Measurements from ENCODE around the gene SOCS7.
A peak's percentile ranks its signal among the peaks of the same experiment; 100 is the strongest.

SOCS7 gene

DNA sequence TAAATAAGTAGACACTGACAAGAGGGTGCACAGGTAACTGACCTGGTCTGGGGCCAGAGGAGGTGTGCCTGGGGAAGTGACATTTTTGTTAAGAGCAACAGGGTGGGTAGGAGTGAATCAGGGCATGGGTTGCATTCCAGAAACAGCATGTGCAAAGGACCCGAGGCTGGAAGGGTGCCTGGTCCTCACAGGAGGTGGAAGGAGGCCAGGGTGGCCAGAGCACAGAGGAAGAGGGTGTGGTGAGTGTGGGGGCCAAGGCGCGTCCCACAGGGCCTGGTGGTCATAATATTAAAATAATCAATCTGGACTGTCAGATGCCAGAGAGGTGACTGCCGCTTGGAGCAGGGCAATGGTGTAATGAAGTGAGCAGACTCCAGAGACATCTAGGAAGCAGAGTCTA lies 90.9 kb downstream of the SOCS7 start:
- DNase-seq: no peak

DNA sequence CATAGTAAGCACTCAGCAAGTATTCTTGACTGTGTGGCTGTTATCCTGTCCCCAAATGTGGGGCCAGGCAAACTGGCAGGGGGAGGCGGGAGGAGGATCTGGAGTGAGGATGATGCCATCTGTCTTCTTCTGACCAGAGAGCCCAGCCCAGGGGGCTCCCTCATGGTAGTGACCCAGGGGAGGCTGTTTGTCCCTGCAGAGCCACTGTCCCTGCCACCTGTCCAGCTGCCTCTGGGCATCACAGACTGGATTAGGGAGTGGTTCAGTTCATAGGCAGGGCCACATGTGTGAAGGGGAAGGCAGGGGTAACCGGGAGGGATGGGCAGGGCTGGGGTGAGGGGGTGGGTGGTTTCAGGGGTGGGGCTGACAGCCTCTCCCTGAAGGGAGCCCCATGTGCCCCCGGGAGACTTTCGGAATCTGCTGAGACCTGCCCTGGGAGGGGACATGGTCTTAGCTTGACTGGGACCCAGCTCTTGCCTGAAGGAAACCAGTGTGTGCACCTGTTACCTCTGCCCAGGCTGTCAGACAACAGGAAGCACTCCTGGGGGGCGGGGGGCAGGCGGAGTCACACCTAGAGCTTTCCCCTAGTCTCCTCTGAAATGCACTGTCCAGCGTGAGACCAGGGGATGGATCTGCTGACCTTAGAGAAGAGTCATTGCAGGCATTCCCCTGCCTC lies 91.8 kb downstream of the SOCS7 start:
- peak; percentile 22 for DNase-seq

DNA sequence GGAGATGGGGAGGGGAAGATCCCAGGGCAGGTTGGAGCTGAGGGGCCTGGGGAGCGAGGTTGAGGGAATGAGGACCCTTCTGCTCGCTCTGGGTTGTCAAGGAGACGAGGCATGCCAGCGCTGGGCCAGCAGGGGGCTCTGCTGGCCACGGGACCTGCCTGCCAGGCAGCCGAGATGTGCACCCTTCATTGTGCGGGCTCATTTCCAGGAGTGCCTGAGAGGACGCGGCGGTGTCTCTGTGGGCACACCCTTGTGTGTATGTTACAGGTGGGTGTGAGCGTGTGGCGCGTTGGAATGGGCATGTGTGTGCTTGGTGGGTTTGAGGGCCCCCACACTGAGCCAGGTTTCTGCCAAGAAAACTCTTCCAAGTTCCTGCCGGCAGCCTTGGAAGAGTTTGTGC lies 92.5 kb downstream of the SOCS7 start:
- peak; percentile 76 for DNase-seq

DNA sequence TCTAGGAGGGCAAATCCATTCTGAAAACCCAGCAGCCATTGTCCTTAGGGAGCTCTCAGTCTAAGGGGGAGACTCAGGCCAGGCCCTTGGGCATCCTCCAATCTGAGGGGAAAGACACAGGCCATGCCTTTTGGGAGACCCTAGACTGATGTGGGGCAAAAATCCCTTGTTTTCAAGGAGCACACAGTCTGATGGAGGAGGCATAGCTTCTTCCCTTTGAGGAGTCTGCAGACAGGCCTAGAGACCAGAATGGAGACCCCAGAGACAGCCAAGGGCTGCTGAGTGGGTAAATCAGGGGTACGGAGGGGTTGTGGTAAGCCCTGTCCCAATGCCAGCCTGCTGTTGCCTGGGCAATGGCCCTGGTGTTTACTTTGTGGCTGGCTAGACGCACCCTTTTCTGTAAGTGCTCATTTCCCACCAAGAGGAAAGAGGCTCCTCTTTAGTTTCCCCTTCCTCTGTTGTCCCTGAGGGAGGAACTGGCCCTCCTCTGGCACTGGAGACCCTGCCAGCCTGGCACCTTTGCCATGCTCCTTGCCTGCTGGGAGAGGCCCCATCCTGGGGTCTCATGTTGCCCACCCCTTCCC lies 96.0 kb downstream of the SOCS7 start:
- DNase-seq: peak; percentile 66

DNA sequence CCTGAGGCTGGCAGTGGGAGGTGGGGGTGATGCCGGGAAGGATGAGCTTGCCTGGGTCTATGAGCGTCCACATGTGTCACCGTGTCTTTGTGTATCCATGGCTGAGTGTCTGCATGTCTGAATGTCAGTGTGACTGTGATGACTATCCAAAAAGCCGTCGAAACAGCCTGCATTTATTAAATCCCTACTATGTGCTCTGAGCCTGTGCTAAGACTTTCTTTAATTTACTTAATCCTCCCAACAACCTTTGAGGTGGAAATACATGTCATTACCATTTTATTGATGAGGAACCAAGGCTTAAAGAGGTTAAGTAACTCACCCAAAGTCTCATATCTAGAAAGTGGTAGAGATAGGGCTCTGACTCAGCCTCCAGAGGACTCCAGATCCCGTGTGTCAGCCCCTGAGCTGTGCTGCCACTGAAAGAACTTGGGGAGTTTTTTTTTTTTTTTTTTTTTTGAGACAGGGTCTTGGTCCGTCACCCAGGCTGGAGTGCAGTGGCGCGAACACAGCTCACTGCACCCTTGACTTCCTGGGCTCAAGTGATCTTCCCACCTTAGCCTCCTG lies 96.6 kb downstream of the SOCS7 start:
- DNase-seq: peak; percentile 18

DNA sequence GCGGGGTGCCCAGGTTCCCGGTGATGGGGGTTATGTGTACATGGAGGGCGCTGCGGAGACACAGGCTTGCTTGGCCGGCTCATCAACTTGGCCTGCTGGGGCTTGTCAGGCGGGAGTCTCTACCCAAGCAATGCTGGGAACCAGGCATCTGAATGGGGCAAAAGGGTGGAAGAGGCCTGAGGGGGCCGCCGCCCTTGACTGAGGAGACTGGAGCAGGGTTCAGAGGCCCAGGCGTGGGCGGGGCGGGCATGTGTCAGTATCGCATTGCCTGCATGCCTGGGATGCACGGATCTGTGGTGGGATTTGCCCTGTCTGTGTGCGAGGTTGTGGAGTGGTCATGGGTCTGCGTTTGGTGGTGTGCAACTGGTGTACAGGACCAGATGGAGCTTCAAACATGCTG lies 97.7 kb downstream of the SOCS7 start:
- peak; percentile 53 for DNase-seq

DNA sequence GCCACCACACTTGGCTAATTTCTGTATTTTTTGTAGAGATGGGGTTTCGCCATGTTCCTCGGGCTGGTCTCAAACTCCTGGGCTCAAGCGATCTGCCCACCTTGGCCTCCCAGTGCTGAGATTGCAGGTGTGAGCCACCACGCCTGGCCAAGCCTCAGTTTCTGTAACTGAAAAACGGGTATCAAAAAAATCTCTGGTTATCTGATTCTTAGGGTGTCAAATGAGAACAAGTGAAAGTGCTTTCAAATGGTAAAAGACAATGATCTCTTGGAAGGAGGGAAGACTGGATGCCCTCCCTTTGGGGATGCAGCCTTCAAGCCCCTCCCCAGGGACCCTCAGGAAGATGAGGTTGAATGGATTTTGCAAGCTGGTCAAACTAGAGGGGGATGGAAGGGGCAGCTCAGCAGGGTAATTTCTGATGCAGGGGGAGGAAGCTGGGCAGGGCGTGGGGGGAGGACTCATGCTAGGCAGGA lies 98.9 kb downstream of the SOCS7 start:
- no peak for DNase-seq

DNA sequence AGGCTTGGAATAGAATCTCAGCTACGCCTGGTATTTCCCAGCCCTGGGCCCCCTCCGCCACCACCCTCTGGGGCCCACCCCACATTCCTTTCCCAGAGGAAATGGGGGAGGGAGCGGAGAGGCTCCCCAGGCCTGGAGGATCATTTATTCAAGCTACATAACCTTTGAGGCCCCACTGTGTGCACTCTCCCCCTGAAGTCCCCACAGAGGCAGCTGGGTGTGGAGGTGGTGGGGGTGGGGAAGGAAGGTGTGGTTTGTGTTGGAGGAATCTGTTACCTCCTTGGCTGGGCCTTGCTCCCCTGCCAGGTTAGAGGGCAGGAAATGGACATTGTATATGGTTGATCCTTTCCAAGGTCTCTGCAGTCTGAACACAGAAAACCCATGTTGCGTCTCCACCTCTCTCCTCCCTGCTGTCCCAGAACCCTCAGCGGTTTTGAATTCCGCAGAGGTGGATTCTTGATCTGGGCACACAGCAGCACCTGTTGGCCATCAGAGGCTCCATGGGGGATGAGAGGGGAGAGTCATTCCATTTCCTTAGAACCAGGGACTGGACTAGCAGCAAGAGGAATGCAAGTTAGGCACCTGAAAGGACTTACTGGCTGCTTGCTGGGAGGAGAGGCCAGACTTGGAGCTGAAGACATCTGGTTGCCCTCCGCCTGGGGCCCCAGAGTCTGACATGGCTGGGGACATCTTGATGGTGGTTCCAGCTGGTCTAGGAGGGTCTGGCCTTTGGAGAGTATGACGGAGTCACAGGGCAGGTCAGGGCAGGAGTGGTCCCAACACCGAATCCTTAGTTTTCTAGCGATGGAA lies 99.6 kb downstream of the SOCS7 start:
- DNase-seq: peak; percentile 72

DNA sequence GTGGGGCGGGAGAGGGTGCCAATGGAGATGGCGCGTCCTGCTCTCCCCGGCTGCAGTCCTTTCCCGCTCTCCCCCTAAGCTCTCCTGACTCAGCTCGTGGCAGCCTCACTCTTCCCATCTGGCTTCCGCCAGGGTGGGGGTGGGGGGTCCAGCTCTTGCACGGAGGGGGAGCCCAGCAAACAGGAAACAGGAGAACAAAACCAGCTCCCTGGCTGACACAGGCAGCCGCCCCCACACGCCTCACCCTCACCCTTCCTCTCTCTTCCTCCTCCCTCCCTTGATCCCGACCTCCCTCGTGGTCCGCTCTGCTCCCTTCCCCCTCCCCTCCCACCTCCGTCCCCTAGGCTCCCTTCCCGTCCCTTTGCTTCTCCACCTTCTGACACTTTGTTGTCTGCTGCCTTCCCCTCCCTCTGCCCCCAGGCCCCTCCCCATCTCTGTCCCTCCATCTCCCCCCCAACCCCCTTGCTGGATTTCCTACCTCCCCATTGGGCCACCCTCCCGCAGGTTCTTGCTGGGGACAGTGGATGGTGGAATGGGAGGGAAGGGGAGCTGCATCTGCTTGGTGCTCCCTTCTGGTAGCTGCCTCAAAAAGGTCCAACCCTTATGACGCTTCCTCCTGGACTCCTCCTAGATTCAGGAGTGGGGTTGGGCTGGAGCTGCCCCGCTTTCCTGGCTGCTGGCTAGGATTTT lies 100.3 kb downstream of the SOCS7 start:
- DNase-seq: peak; percentile 89

DNA sequence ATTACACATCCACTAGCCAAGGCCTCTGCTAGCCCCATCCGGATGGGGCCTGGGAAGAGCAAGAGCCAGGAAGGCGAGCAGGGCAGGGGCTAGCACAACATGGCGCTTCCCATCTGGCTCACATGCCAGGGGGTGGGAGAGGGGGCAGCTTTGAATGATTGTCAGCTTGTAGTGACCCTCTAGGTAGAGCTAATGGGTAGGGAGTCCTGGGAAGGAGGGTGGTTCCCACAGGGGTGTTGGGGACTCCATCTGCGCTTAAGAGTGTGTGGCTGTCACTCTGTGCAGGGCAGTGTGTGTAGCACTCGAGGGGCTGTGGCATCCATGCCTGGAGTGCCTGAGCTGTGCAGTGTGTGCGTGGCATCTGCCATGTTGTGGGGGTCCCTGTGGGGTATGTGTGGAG lies 101.1 kb downstream of the SOCS7 start:
- peak; percentile 18 for DNase-seq

DNA sequence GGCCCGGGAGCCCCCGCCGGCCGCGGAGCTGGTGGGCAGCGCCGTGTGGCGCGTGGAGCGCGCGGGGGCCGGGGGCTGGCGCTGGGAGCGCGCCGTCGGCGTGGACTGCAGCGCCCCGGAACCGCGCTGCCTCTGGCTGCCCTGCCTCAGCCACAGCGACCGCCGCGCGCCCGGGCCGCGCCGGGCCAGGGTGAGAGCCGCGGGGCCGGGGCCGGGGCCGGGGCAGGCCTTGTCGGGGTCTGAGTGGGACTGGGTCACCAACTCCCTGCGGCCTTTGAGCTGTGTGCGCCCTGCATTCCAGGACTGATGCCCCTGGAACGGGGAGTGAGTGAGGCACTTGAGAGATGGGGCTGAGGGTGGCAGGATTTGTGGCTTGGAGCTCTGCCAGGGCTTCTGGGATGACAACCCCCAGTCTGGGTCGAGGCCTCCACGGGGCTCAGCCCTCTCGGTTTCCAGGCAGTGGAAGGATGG lies 102.3 kb downstream of the SOCS7 start:
- DNase-seq: peak; percentile 54

DNA sequence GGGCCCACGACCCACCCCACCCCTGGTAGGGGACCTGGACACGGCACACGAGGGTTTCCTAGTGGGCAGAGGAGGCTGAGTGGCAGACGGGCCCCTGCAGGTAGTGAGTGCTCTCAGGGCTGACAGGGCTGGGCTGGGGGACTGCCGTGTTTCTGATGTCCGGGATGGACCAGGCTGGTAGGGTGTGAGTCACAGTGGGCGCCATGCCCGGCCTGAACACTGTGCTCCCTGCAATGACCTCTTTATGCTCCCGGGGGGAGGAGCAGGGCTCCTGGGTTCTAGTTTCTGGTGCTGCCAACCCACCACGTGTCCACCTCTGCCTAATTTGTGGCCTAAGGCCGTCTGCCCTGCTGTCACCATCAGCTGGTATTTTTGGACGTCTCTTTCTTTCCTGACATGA lies 102.9 kb downstream of the SOCS7 start:
- DNase-seq: peak; percentile 76

All from right hindlimb (tissue), 1 donor.